SK-N-SH treated with all-trans-retinoic acid at 6 μM for 48 hours (cell line): ENCODE measurements around the gene AMOTL2.

Experiments used
- ARNTL ChIP-seq: fragments of 450-650 bp; formaldehyde crosslinking; IDR thresholded peaks from 2 replicates; pipeline ENCODE4 v1.5.0; 2020; ENCODE audit warnings: low read depth, mild to moderate bottlenecking, moderate library complexity, borderline replicate concordance
- BACH2 ChIP-seq: fragments of 250-450 bp; sonication (Bioruptor Pico); IDR thresholded peaks from 2 replicates; pipeline ENCODE4 v1.9.0; 2021; ENCODE audit warnings: mild to moderate bottlenecking, borderline replicate concordance
- CREB5 ChIP-seq: fragments of 250-450 bp; sonication (Bioruptor Pico); IDR thresholded peaks from 2 replicates; pipeline ENCODE4 v1.5.1; 2020; ENCODE audit warnings: low read depth, mild to moderate bottlenecking, moderate library complexity
- CSRNP3 ChIP-seq: fragments of 250-450 bp; sonication (Bioruptor Pico); IDR thresholded peaks from 2 replicates; pipeline ENCODE4 v1.5.1; 2021; ENCODE audit warnings: mild to moderate bottlenecking, moderate library complexity
- ESRRG ChIP-seq: fragments of 250-450 bp; sonication (Bioruptor Pico); IDR thresholded peaks from 2 replicates; pipeline ENCODE4 v1.6.1; 2021; ENCODE audit warnings: mild to moderate bottlenecking
- TCF4 ChIP-seq: fragments of 250-450 bp; sonication (Bioruptor Pico); IDR thresholded peaks from 2 replicates; pipeline ENCODE4 v1.8.0; 2021; ENCODE audit warnings: mild to moderate bottlenecking, moderate library complexity, borderline replicate concordance
- TOX ChIP-seq: fragments of 250-450 bp; sonication (Bioruptor Pico); IDR thresholded peaks from 2 replicates; pipeline ENCODE4 v1.8.0; 2021; ENCODE audit warnings: mild to moderate bottlenecking, moderate library complexity, borderline replicate concordance
- ZC3H10 ChIP-seq: fragments of 250-450 bp; sonication (Bioruptor Pico); IDR thresholded peaks from 2 replicates; pipeline ENCODE4 v1.5.1; 2021; ENCODE audit warnings: mild to moderate bottlenecking, moderate library complexity
- ZFP3 ChIP-seq: fragments of 250-450 bp; sonication (Bioruptor Pico); IDR thresholded peaks from 2 replicates; pipeline ENCODE4 v1.5.0; 2020; ENCODE audit warnings: mild to moderate bottlenecking, moderate library complexity
- ZFP30 ChIP-seq: fragments of 450-650 bp; formaldehyde crosslinking; IDR thresholded peaks from 2 replicates; pipeline ENCODE4 v1.5.0; 2022; ENCODE audit warnings: mild to moderate bottlenecking, moderate library complexity
- ZNF8 ChIP-seq: fragments of 450-650 bp; formaldehyde crosslinking; IDR thresholded peaks from 2 replicates; pipeline ENCODE4 v1.5.0; 2020; ENCODE audit warnings: mild to moderate bottlenecking, moderate library complexity
- TF ChIP-seq, protein P1 (sequence below): fragments of 250-450 bp; sonication (Bioruptor Pico); IDR thresholded peaks from 2 replicates; pipeline ENCODE4 v1.8.0; 2020; ENCODE audit warnings: mild to moderate bottlenecking, moderate library complexity, borderline replicate concordance

DNA sequence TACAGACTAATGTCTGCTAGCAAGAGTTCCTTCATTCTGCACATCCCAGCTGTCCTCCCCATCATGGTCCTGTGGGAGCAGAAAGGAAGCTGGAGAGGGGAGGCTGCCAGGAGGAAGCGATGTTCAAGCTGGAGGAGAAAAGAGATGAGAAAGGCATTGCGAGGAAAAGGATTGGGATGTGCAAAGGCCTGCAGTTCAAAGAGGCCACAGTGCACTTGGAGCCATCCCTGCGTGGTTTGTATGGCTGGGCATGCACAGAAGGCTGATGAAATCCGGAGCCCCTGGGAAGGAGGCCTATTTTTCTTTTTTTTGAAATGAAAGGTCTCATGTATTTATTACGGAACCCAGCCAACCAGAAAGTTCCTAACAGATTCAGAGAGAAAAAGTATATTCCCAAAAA, 22.8 kb downstream of the AMOTL2 start:
- TF ChIP-seq TOX (CRISPR knock-in tag) (no peak), ZNF8 (CRISPR knock-in tag) (no peak), CREB5 (CRISPR knock-in tag) (no peak), ZFP3 (CRISPR knock-in tag) (no peak), ZFP30 (CRISPR knock-in tag) (no peak), BACH2 (no peak), TCF4 (no peak), ZC3H10 (no peak), ESRRG (CRISPR knock-in tag) (no peak), CSRNP3 (CRISPR knock-in tag) (no peak), ARNTL (CRISPR knock-in tag) (no peak)
- TF ChIP-seq, protein P1, sequence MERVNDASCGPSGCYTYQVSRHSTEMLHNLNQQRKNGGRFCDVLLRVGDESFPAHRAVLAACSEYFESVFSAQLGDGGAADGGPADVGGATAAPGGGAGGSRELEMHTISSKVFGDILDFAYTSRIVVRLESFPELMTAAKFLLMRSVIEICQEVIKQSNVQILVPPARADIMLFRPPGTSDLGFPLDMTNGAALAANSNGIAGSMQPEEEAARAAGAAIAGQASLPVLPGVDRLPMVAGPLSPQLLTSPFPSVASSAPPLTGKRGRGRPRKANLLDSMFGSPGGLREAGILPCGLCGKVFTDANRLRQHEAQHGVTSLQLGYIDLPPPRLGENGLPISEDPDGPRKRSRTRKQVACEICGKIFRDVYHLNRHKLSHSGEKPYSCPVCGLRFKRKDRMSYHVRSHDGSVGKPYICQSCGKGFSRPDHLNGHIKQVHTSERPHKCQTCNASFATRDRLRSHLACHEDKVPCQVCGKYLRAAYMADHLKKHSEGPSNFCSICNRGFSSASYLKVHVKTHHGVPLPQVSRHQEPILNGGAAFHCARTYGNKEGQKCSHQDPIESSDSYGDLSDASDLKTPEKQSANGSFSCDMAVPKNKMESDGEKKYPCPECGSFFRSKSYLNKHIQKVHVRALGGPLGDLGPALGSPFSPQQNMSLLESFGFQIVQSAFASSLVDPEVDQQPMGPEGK, result no peak
